Measurements from ENCODE around the gene SFXN5.
"Not testable (repeated sequence)": the region's sequence is repeated elsewhere in the genome, so short reads cannot be mapped to it uniquely, and the experiment has no call there.

Gene SFXN5

GRCh38 chr2:72921853-72922252, 149.7 kb downstream of the SFXN5 start:
- no peak for DNase-seq (ENCODE audit: low read depth)

GRCh38 chr2:72921088-72921851, 150.2 kb downstream of the SFXN5 start:
- DNase-seq (ENCODE audit: low read depth) = no peak

GRCh38 chr2:72920318-72921087, 151.0 kb downstream of the SFXN5 start:
- no peak for DNase-seq (ENCODE audit: low read depth)

- DNase-seq (ENCODE audit: low read depth) = no peak
These were observed 151.8 kb downstream of the SFXN5 start for GRCh38 chr2:72919414-72920317.

DNA sequence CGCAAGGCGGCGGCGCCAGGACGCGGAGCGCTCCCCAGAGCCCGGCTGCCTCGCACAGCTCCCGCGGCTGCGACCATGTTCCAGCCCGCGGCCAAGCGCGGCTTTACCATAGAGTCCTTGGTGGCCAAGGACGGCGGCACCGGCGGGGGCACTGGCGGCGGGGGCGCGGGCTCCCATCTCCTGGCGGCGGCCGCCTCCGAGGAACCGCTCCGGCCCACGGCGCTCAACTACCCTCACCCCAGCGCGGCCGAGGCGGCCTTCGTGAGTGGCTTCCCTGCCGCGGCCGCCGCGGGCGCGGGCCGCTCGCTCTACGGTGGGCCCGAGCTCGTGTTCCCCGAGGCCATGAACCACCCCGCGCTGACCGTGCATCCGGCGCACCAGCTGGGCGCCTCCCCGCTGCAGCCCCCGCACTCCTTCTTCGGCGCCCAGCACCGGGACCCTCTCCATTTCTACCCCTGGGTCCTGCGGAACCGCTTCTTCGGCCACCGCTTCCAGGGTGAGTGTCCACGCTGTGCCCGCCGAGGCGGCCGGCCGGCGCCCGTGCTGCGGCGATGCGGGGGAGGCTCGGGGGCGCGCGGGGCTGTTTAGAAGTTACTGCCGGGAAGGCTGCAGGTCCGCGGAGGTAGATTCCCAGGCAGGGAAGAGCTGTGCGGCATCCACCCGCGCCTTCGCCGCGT, 153.5 kb downstream of the SFXN5 start:
- DNase-seq (ENCODE audit: low read depth) = no peak

GRCh38 chr2:72917138-72917876, 154.2 kb downstream of the SFXN5 start, which contains the start of gene EMX1:
Gene EMX1 (plus strand): TSS chr2:72917519. CDS start chr2:72917853, 334 bp downstream.
- DNase-seq (ENCODE audit: low read depth) = no peak

DNA sequence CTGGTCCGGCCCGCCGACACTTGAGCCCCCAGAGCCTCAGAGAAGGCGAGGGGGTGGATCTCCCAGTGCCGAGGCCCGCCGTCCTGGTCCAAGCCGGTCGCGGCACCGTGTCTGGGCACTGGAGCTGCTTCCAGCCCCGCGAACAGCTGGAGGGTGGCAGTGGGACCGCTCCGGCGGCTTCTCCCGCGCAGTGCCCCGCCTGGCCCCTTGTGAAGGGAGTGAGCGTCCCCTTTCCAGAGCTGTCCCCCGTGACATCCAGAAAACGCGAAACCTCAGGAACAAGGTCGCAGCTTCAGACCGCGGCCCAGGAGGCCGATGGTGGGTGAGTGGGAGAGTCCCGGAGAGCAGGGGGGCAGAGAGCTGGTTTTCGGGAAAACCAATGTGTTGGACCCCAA, 154.8 kb downstream of the SFXN5 start:
- no peak for DNase-seq (ENCODE audit: low read depth)

DNA sequence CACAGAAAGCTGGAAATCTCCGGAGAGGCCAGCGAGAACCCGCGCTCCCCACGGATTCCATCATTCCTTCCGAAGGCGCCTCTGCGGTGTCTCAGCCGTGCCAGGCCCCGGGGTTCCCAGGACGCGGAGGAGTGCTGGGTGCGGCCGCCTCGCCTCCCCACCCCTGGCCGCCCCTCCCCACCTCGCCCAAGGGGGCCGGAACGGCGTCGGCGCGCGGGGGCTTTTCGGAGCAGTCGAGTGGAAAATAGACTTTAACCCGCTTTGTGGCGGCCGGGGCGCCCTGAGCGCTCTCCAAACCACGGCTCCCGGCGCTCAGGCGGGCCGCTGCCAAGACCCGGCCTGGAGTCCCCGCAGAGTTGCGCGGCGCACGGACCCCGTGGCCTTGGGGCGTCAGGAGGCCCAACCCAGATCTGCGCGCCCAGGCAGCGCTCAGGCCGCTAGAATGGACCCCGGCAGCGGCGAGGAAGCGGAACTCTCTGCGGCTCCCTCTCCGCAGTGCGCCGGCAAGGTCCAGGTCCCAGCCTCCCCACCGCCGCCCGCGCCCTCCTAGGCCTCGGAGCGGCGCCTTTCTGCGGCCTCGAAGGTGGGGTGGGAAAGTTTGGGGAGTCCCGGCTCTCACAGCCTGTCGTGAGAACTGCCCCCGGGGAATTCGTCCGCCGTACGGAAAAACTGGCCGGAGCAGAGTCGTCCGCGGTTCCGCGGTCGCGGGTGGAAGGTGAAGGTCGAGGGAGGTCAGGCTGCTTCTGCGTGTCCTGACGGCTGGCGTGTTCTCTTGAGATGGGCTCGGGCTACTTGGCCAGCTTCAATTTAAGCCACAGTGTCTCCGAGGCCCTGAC, 155.4 kb downstream of the SFXN5 start:
- no peak for DNase-seq (ENCODE audit: low read depth)

DNA sequence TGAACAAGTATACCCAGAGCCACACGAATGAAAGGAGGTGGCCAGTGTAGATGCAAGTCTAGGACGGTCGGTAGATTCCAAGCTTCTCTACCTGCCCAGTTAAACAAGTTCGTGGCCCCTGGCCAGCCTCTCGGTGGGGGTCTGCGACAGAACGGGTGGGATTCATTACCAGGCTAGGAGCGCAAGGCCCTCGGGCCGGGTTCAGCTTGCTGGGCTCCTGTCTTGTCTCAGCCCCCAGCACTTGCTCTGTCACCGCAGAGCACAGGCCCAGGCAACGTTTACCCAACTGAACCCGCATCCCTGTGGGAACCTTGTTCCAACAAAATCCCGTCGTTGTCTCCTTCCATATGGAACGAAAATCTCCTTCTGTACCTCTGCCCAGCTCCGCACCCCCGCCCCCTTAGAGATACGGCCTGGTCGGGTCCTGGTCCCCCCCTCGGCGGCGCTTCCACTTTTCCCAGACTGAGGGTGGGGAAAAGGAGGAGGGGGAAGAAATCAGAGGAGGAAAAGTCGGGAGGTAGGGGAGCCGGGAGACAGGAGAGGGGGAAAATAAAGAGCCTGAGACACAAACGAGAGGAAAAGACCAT, 156.1 kb downstream of the SFXN5 start:
- no peak for DNase-seq (ENCODE audit: low read depth)

DNA sequence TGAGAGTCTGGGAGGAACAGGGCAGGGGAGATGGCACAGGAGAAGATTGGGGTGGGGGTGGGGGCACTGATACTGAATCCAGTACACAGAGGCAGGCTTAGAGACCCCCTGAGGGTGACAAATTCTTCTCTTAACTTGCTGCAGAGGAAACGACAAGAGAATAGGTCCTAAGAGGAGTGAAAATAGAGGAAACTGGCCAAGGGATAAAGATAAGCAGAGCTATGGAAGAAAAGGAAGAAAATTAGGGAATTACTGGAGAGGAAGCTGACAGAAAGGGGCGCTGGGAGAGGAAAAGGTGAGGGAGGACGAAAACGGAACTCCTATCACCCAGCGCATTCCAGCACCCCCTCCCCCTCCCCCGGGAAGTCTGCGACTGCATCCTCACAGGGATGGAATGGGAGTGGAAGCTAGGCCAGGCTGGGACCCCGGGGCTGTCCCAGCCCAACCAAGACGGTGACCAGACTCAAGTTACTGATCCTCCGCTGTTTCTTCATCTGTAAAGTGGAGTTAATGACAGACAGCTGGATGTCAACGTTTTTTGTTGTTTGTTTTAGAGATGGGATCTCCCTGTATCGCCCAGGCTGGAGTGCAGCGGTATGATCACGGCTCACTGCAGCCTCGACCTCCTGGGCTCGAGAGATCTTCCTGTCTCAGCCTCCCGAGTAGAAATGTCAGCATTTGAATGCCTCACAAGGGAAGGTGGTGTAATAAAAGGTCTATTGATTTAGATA, 156.8 kb downstream of the SFXN5 start:
- DNase-seq (ENCODE audit: low read depth) = no peak

GRCh38 chr2:72914206-72914559, 157.3 kb downstream of the SFXN5 start:
- no peak for DNase-seq (ENCODE audit: low read depth)

DNA sequence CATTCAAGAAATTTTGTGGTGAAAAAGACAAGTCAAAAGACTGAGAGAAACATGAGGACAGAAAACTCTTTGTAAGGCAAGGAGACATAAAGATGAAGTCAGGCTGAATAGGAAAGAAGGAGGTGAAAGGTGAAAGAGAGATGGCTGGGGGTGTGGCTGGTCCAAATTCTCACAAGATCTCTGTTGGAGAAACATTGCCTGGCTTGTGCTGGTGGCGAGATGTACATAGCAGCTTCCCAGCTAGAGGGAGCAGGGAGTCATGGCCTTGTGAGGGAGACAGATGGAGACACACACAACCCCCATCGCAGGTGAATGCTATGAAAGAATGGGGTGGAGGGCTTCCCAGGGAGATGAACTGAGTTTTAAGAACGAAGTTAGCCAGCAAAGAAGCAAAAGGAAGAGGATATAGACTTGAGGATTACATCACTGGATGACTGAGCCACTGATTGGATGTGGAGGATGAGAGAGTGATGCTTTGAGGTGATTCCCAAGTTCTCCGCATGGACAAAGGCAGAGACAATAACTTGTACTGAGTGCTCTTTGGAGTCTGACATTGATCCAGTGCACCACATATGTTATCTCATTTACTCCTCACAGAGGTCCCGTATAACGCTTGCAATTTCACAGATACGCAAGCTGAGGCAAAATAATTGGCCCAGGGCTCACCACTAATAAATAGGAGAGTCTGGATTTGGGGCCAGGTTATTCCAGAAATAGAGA, 157.9 kb downstream of the SFXN5 start:
- DNase-seq (ENCODE audit: low read depth) = no peak

- no peak for DNase-seq (ENCODE audit: low read depth)
These were observed 160.3 kb downstream of the SFXN5 start for GRCh38 chr2:72911256-72911655.

DNA sequence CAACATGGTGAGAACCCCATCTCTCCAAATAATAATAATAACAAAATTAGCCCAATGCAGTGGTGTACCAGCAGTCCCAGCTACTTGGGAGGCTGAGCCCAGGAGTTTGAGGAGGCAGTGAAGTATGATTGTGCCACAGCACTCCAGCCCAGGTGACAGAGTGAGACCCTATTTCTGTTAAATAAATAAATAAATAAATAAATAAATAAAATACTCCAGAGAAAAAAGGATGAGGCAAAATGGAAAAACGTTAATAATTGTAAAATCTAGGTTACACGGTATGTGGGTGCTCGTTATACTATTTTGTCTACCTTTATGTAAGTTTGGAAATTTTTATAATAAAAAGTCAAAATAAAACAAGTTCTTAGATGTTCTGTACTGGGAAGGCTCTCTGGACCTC, 162.8 kb downstream of the SFXN5 start:
- DNase-seq (ENCODE audit: low read depth) = no peak

DNA sequence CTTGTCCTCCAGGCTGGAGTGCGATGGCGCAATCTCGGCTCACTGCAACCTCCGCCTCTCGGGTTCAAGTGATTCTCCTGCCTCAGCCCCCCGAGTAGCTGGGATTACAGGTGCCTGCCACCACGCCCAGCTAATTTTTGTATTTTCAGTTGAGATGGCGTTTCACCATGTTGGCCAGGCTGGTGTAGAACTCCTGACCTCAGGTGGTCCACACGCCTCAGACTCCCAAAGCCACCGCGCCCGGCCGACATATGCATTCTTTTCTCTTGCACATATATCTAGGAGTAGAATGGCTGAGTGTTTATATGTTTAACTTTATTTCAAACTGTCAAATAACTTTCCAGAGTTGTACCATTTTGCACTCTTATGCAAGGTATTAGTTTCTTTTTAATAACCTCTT, 164.1 kb downstream of the SFXN5 start:
- DNase-seq (ENCODE audit: low read depth) = not testable (repeated sequence)

DNA sequence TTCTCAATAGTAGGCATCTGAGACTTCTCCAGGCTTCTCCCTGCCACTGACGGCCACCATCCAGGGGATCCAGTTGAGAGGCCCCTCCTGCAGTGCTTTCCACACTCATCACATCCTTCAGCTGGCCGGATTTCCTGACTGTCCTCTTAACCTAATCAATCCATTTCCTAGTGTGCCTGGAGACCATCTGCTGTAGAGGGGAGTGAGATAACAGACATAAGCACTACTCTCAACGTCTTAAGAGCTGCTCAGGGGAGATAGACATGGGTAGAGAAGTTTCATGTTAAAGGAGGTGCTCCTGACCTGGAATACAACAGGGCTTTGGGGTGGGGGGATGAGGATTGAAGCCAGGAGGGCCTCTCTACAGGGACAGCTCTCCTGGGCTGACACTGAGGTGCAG, 170.1 kb downstream of the SFXN5 start:
- no peak for DNase-seq (ENCODE audit: low read depth)

- no peak for DNase-seq (ENCODE audit: low read depth)
These were observed 171.2 kb downstream of the SFXN5 start for GRCh38 chr2:72900191-72900825.

- no peak for DNase-seq (ENCODE audit: low read depth)
These were observed 173.0 kb downstream of the SFXN5 start for GRCh38 chr2:72898585-72898906.
